ENCODE data around the gene AHRR.

The AHRR gene

GRCh38 chr5:462051-462481, 140.6 kb downstream of the AHRR start:
- H3K4me3 ChIP-seq (ENCODE audit: low read length) = no peak overlapping the region
- no peaks in the 10 kb centered on the region for H3K27me3 ChIP-seq (ENCODE audit: control insufficient read depth, insufficient read depth, low read length)
- H3K36me3 ChIP-seq (ENCODE audit: control insufficient read depth, insufficient read depth, low read length) = peaks cover 6% of the 10 kb centered on the region
- H3K9me3 ChIP-seq (ENCODE audit: control insufficient read depth, low read length) = no peaks in the 10 kb centered on the region
- H3K4me1 ChIP-seq (ENCODE audit: control insufficient read depth, insufficient read depth, low read length) = no peaks in the 10 kb centered on the region
- no peak overlapping the region for H3K9ac ChIP-seq (ENCODE audit: low read length)

DNA sequence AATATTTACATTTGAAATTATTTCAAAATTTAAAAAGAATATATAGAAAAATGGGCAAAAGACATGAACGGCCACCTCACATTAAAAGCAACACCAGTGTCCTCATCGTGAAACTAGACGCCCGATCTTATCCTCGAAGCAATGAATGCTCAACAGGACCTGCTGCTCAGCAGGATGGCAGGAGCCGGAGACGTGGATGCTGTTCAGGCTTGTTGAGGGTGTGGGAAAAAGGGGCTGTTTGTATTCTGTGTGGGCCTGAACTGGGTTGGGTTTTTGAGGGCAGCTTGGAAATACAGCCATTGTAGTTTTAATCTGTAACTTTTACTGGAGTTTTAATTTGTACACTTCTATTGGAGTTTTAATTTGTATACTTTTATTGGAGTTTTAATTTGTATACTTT, 141.8 kb downstream of the AHRR start:
- Histone ChIP-seq H3K36me3 (ENCODE audit: control insufficient read depth, insufficient read depth, low read length) (no peaks in the 10 kb centered on the region), H3K27me3 (ENCODE audit: control insufficient read depth, insufficient read depth, low read length) (no peaks in the 10 kb centered on the region)

GRCh38 chr5:463952-464351, 142.4 kb downstream of the AHRR start:
- no peak overlapping the region for H3K9ac ChIP-seq (ENCODE audit: low read length)
- H3K27me3 ChIP-seq (ENCODE audit: control insufficient read depth, insufficient read depth, low read length) = no peaks in the 10 kb centered on the region
- no peaks in the 10 kb centered on the region for H3K9me3 ChIP-seq (ENCODE audit: control insufficient read depth, low read length)
- H3K4me3 ChIP-seq (ENCODE audit: low read length) = no peak overlapping the region
- H3K4me1 ChIP-seq (ENCODE audit: control insufficient read depth, insufficient read depth, low read length) = no peaks in the 10 kb centered on the region
- H3K36me3 ChIP-seq (ENCODE audit: control insufficient read depth, insufficient read depth, low read length) = no peaks in the 10 kb centered on the region

More for the DNA sequence above, 141.8 kb downstream of the AHRR start:
- H3K4me3 ChIP-seq (ENCODE audit: low read length) = no peak overlapping the region
- H3K9ac ChIP-seq (ENCODE audit: low read length) = no peak overlapping the region
- no peaks in the 10 kb centered on the region for H3K9me3 ChIP-seq (ENCODE audit: control insufficient read depth, low read length)
- H3K4me1 ChIP-seq (ENCODE audit: control insufficient read depth, insufficient read depth, low read length) = no peaks in the 10 kb centered on the region

- Histone ChIP-seq H3K27me3 (ENCODE audit: control insufficient read depth, insufficient read depth, low read length) (no peaks in the 10 kb centered on the region), H3K36me3 (ENCODE audit: control insufficient read depth, insufficient read depth, low read length) (no peaks in the 10 kb centered on the region), H3K9ac (ENCODE audit: low read length) (no peak overlapping the region), H3K4me3 (ENCODE audit: low read length) (no peak overlapping the region), H3K4me1 (ENCODE audit: control insufficient read depth, insufficient read depth, low read length) (no peaks in the 10 kb centered on the region), H3K9me3 (ENCODE audit: control insufficient read depth, low read length) (no peaks in the 10 kb centered on the region)
Measured at GRCh38 chr5:464446-464842, 142.9 kb downstream of the AHRR start.

DNA sequence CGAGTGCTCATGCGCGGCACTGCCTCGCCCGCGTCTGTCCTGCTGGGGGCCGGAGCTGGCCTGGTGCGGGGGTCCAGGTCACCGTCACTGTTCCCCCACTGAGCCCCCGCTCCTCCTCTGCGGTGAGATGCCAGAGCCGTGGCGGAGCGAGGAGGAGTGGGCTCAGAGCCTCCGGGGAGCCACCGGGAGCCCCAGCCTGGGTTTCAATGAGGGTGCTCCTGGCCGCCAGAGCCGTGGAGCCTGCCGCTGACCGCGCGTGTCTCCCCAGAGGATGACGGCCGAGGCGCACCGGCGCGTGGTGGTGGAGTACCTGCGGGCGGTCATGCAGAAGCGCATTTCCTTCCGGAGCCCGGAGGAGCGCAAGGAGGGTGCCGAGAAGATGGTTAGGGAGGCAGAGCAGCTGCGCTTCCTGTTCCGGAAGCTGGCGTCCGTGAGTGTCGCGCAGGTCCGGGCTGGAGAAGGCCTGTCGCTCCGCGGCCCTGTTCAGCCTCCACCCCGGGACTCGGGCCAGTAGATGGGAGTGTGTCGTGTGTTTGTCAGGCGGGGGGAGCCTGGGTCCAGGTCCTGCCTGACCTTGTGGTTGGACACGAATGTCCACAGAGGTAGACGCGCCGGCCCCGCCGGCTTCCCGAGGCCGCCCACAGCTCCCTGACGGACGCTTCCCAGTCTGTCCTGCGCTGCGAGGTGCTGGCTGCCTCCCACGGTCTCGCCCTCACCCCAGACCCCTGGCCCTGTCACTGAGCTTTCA, 143.5 kb downstream of the AHRR start:
- H3K4me1 ChIP-seq (ENCODE audit: control insufficient read depth, insufficient read depth, low read length) = no peaks in the 10 kb centered on the region
- H3K4me3 ChIP-seq (ENCODE audit: low read length) = no peak overlapping the region
- H3K36me3 ChIP-seq (ENCODE audit: control insufficient read depth, insufficient read depth, low read length) = no peaks in the 10 kb centered on the region

GRCh38 chr5:465591-466403, 144.3 kb downstream of the AHRR start:
- Histone ChIP-seq H3K4me3 (ENCODE audit: low read length) (no peak overlapping the region), H3K9me3 (ENCODE audit: control insufficient read depth, low read length) (no peaks in the 10 kb centered on the region), H3K4me1 (ENCODE audit: control insufficient read depth, insufficient read depth, low read length) (no peaks in the 10 kb centered on the region), H3K36me3 (ENCODE audit: control insufficient read depth, insufficient read depth, low read length) (no peaks in the 10 kb centered on the region), H3K27me3 (ENCODE audit: control insufficient read depth, insufficient read depth, low read length) (no peaks in the 10 kb centered on the region), H3K9ac (ENCODE audit: low read length) (no peak overlapping the region)

More for the DNA sequence above, 143.5 kb downstream of the AHRR start:
- no peaks in the 10 kb centered on the region for H3K9me3 ChIP-seq (ENCODE audit: control insufficient read depth, low read length)
- no peaks in the 10 kb centered on the region for H3K27me3 ChIP-seq (ENCODE audit: control insufficient read depth, insufficient read depth, low read length)
- no peak overlapping the region for H3K9ac ChIP-seq (ENCODE audit: low read length)

GRCh38 chr5:466661-467310, 145.3 kb downstream of the AHRR start:
- H3K4me3 ChIP-seq (ENCODE audit: low read length) = no peak overlapping the region
- H3K36me3 ChIP-seq (ENCODE audit: control insufficient read depth, insufficient read depth, low read length) = no peaks in the 10 kb centered on the region
- H3K9ac ChIP-seq (ENCODE audit: low read length) = no peak overlapping the region
- H3K27me3 ChIP-seq (ENCODE audit: control insufficient read depth, insufficient read depth, low read length) = no peaks in the 10 kb centered on the region
- no peaks in the 10 kb centered on the region for H3K4me1 ChIP-seq (ENCODE audit: control insufficient read depth, insufficient read depth, low read length)
- no peaks in the 10 kb centered on the region for H3K9me3 ChIP-seq (ENCODE audit: control insufficient read depth, low read length)

- no peaks in the 10 kb centered on the region for H3K4me1 ChIP-seq (ENCODE audit: control insufficient read depth, insufficient read depth, low read length)
- H3K4me3 ChIP-seq (ENCODE audit: low read length) = no peak overlapping the region
- no peaks in the 10 kb centered on the region for H3K9me3 ChIP-seq (ENCODE audit: control insufficient read depth, low read length)
- no peaks in the 10 kb centered on the region for H3K27me3 ChIP-seq (ENCODE audit: control insufficient read depth, insufficient read depth, low read length)
- no peaks in the 10 kb centered on the region for H3K36me3 ChIP-seq (ENCODE audit: control insufficient read depth, insufficient read depth, low read length)
- H3K9ac ChIP-seq (ENCODE audit: low read length) = no peak overlapping the region
Measured at GRCh38 chr5:468401-468800, 146.9 kb downstream of the AHRR start.

- Histone ChIP-seq H3K27me3 (ENCODE audit: control insufficient read depth, insufficient read depth, low read length) (peaks cover 1% of the 10 kb centered on the region), H3K9ac (ENCODE audit: low read length) (no peak overlapping the region), H3K9me3 (ENCODE audit: control insufficient read depth, low read length) (no peaks in the 10 kb centered on the region), H3K4me1 (ENCODE audit: control insufficient read depth, insufficient read depth, low read length) (no peaks in the 10 kb centered on the region), H3K4me3 (ENCODE audit: low read length) (no peak overlapping the region), H3K36me3 (ENCODE audit: control insufficient read depth, insufficient read depth, low read length) (no peaks in the 10 kb centered on the region)
Measured at GRCh38 chr5:469752-470483, 148.4 kb downstream of the AHRR start.

DNA sequence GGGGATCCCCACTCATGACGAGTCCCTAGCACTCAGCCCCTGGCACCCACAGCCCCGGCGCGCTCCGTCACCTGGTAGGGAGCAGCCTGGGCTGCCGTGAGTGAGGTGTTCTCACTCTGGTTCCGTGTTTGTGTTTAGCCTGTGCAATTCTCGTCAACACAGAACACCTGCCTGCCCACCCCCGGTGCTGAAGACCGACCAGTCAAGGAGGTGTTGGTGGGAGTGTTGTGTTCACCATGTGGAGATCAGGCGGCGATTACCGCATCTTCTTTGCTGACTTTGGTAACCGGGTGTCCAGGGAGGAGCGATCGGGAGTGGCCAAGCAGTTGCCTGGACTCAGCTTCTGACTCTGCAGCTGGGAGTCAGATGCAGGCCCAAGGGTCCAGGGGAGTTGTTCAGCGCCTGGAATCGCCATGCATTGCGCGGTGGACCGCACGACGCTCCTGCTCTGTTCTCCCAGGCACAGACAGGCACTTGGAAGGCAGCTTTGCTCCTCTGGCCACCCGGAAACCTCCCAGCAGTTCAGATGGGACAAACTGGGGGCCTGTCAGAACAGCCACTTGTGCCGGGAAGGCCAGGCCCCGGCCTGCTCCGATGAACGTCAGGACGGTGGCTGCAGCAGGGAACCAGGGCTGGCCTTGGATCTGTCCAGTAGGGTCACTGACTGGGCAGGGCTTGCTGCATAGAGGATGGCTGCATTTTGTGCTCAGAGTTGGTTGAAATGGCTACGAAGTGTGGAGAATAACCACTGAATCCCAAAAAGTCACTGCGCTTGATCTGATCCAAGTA, 149.6 kb downstream of the AHRR start:
- Histone ChIP-seq H3K9ac (ENCODE audit: low read length) (no peak overlapping the region), H3K27me3 (ENCODE audit: control insufficient read depth, insufficient read depth, low read length) (peaks cover 12% of the 10 kb centered on the region), H3K9me3 (ENCODE audit: control insufficient read depth, low read length) (no peaks in the 10 kb centered on the region), H3K4me1 (ENCODE audit: control insufficient read depth, insufficient read depth, low read length) (no peaks in the 10 kb centered on the region), H3K4me3 (ENCODE audit: low read length) (no peak overlapping the region), H3K36me3 (ENCODE audit: control insufficient read depth, insufficient read depth, low read length) (no peaks in the 10 kb centered on the region)

DNA sequence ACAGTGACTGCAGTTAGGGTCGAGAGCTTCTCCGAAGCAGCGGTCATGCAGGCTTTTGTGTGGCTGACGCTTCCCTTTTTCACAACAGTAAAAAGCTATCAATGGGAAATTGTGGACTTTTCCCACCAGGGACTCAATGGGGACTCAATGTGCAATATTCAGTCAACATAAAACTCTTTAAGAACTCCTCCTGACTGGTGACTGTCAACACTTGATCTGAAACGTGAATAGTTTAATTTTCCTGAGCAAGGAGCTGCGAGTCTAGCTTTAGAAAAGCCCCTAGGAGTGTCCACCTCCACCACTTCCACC, 150.2 kb downstream of the AHRR start:
- Histone ChIP-seq H3K4me3 (ENCODE audit: low read length) (no peak overlapping the region), H3K36me3 (ENCODE audit: control insufficient read depth, insufficient read depth, low read length) (no peaks in the 10 kb centered on the region), H3K9me3 (ENCODE audit: control insufficient read depth, low read length) (no peaks in the 10 kb centered on the region), H3K4me1 (ENCODE audit: control insufficient read depth, insufficient read depth, low read length) (no peaks in the 10 kb centered on the region), H3K27me3 (ENCODE audit: control insufficient read depth, insufficient read depth, low read length) (peaks cover 17% of the 10 kb centered on the region), H3K9ac (ENCODE audit: low read length) (no peak overlapping the region)

Data from mucosa of stomach (tissue), 1 donor.